ENCODE results near the gene ADAMTS2. TPM values are rescaled to one million over a fixed set of nuclear protein-coding genes. Genes with fewer than 3 reads are reported as not detected.

Gene ADAMTS2
- total RNA-seq, 1 experiment from 2014 or later, result not detected

DNA sequence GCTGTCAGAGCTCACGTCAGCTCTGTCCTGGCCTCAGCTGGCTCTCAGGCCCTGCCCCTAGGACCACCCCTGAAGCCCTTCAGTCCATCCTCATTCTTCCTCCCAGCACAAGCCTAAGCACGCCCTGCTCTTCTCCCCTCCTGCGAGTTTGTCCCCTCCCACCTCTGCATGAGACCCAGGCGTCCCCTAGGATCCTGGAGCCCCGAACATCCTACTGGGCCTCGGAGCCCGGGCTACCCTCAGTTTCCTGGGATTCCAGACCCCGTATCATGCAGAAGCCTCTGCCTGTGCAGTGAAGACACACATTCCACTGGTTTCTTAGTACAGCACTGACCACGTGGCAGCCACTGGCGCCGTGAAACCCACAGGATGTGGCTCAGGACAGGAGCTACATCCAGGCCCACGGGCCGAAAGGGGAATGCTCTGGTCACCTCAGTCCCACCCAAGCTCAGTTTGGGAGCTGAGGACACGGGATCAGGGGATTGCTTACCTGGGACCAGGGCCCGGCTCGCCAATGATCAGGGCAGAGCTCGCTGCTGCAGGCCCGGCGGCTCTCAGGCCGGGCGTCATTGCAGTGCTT is 220.9 kb downstream of the ADAMTS2 start:
- H3F3A ChIP-seq (ENCODE audit: low read length, unreplicated experiment), result no peaks in the 10 kb centered on the region
- no peaks in the 10 kb centered on the region for H3K9me3 ChIP-seq (ENCODE audit: low read length)
- no peaks in the 10 kb centered on the region for H3K36me3 ChIP-seq (ENCODE audit: low read depth, low read length)
- DNase-seq (no peak), ATAC-seq (no peak)
- ChIA-PET POLR2A (ENCODE audit: unreplicated experiment) (no interaction called here), CTCF (no interaction called here)
- H3K4me3 ChIP-seq (ENCODE audit: low read length), result no peak overlapping the region
- H3K79me2 ChIP-seq (ENCODE audit: low read length), result no peaks in the 10 kb centered on the region
- no peak overlapping the region for H3K4me2 ChIP-seq (ENCODE audit: low read length)
- no TSS peak for BruUV-seq (replicated peaks)
- no peak overlapping the region for H2AFZ ChIP-seq (ENCODE audit: low read length)
- H4K20me1 ChIP-seq (ENCODE audit: low read length), result no peaks in the 10 kb centered on the region
- TF ChIP-seq EZH2phosphoT487 (IDR thresholded peaks at IDR 0.05; ENCODE audit: borderline replicate concordance, low read length) (no peak), EZH2 (IDR thresholded peaks at IDR 0.05; ENCODE audit: low read length, unreplicated experiment) (no peak)
- TF ChIP-seq, protein P1, sequence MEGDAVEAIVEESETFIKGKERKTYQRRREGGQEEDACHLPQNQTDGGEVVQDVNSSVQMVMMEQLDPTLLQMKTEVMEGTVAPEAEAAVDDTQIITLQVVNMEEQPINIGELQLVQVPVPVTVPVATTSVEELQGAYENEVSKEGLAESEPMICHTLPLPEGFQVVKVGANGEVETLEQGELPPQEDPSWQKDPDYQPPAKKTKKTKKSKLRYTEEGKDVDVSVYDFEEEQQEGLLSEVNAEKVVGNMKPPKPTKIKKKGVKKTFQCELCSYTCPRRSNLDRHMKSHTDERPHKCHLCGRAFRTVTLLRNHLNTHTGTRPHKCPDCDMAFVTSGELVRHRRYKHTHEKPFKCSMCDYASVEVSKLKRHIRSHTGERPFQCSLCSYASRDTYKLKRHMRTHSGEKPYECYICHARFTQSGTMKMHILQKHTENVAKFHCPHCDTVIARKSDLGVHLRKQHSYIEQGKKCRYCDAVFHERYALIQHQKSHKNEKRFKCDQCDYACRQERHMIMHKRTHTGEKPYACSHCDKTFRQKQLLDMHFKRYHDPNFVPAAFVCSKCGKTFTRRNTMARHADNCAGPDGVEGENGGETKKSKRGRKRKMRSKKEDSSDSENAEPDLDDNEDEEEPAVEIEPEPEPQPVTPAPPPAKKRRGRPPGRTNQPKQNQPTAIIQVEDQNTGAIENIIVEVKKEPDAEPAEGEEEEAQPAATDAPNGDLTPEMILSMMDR (conservative IDR thresholded peaks at IDR 0.05; ENCODE audit: low read depth, low read length), result no peak
- no peaks in the 10 kb centered on the region for H3K27me3 ChIP-seq (ENCODE audit: low read length)
- no peak overlapping the region for H3K27ac ChIP-seq (ENCODE audit: low read length)
- no peaks in the 10 kb centered on the region for H3K4me1 ChIP-seq (ENCODE audit: insufficient read depth, low read length)
- H3K9me2 ChIP-seq (replicated peaks; ENCODE audit: low read length), result no peaks in the 10 kb centered on the region
- intact Hi-C loops (cut with micrococcal nuclease), result no loop called here
- H3K9ac ChIP-seq (ENCODE audit: low read length), result no peak overlapping the region

DNA sequence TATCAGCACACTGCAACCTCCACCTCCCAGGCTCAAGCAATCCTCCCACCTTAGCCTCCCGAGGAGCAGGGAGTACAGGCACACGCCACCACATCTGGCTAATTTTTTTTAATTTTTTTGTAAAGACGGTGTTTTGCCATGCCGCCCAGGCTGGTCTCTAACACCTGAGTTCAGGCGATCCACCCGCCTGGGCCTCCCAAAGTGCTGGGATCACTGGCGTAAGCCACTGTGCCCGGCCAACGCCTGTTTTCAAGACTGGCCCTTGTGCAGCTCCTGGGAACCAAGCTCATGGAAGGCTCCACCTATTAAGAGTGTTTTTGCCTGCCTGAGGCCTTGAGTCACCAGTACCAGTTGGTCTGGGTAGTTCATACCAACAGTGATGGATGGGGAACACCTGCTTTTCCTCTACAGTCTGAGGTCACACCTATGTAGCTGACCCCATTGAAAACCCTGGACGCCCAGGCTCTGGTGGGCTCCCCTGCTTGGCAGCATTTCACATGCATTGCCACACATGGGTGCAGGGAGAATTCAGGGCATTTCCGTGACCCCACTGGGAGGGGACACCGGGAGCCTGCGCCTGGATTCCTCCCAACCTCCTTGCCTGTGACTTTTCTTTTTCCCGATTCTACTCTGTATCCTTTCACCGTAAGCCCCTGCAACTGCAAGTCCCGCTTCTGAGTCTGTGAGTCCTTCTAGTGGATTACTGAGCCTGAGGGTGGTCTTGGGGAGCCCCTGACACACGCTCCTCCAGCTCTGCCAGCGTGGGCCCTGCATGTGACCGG is 221.6 kb downstream of the ADAMTS2 start:
- Histone ChIP-seq H3K4me2 (ENCODE audit: low read length) (no peak overlapping the region), H3K9ac (ENCODE audit: low read length) (no peak overlapping the region), H3K9me3 (ENCODE audit: low read length) (no peaks in the 10 kb centered on the region), H2AFZ (ENCODE audit: low read length) (no peak overlapping the region), H3K79me2 (ENCODE audit: low read length) (no peaks in the 10 kb centered on the region), H3K27ac (ENCODE audit: low read length) (no peak overlapping the region), H3K4me1 (ENCODE audit: insufficient read depth, low read length) (no peaks in the 10 kb centered on the region), H3K36me3 (ENCODE audit: low read depth, low read length) (no peaks in the 10 kb centered on the region), H3K9me2 (replicated peaks; ENCODE audit: low read length) (no peaks in the 10 kb centered on the region), H3K4me3 (ENCODE audit: low read length) (no peak overlapping the region), H3F3A (ENCODE audit: low read length, unreplicated experiment) (no peaks in the 10 kb centered on the region), H4K20me1 (ENCODE audit: low read length) (no peaks in the 10 kb centered on the region), H3K27me3 (ENCODE audit: low read length) (no peaks in the 10 kb centered on the region)
- intact Hi-C loops (cut with micrococcal nuclease), result no loop called here
- no TSS peak for BruUV-seq (replicated peaks)
- ATAC-seq, result no peak
- TF ChIP-seq EZH2 (IDR thresholded peaks at IDR 0.05; ENCODE audit: low read length, unreplicated experiment) (no peak), EZH2phosphoT487 (IDR thresholded peaks at IDR 0.05; ENCODE audit: borderline replicate concordance, low read length) (no peak)
- POLR2A ChIA-PET (ENCODE audit: unreplicated experiment), result no interaction called here
- CTCF ChIA-PET, result no interaction called here
- no peak for DNase-seq

DNA sequence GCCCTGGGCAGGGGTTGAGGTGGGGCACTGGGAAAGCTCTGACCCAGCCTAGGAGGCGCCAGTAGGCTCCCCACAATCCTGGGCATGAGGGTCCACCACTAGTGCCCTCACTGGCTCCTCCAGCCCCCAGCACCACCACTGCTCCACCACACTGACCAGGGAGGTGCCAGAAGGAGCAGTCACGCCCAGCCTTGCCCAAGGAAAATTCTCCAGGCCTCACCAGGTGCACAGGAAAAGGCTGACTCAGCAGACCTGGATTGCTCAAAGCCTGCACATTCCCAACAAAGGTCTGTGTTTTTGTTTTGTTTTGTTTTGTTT is 222.2 kb downstream of the ADAMTS2 start:
- H3K79me2 ChIP-seq (ENCODE audit: low read length), result no peaks in the 10 kb centered on the region
- H3K9me2 ChIP-seq (replicated peaks; ENCODE audit: low read length), result no peaks in the 10 kb centered on the region
- H3F3A ChIP-seq (ENCODE audit: low read length, unreplicated experiment), result no peaks in the 10 kb centered on the region
- CTCF ChIA-PET, result no interaction called here
- H3K27ac ChIP-seq (ENCODE audit: low read length), result no peak overlapping the region
- no peak overlapping the region for H3K4me2 ChIP-seq (ENCODE audit: low read length)
- H3K9ac ChIP-seq (ENCODE audit: low read length), result no peak overlapping the region
- intact Hi-C loops (cut with micrococcal nuclease), result no loop called here
- H3K27me3 ChIP-seq (ENCODE audit: low read length), result no peaks in the 10 kb centered on the region
- H4K20me1 ChIP-seq (ENCODE audit: low read length), result no peaks in the 10 kb centered on the region
- POLR2A ChIA-PET (ENCODE audit: unreplicated experiment), result no interaction called here
- TF ChIP-seq EZH2 (IDR thresholded peaks at IDR 0.05; ENCODE audit: low read length, unreplicated experiment), result no peak
- TF ChIP-seq, protein P1 (conservative IDR thresholded peaks at IDR 0.05; ENCODE audit: low read depth, low read length), result no peak
- TF ChIP-seq EZH2phosphoT487 (IDR thresholded peaks at IDR 0.05; ENCODE audit: borderline replicate concordance, low read length), result no peak
- H3K4me1 ChIP-seq (ENCODE audit: insufficient read depth, low read length), result no peaks in the 10 kb centered on the region
- DNase-seq (no peak), ATAC-seq (no peak)
- no peaks in the 10 kb centered on the region for H3K36me3 ChIP-seq (ENCODE audit: low read depth, low read length)
- H2AFZ ChIP-seq (ENCODE audit: low read length), result no peak overlapping the region
- BruUV-seq (replicated peaks), result no TSS peak
- H3K9me3 ChIP-seq (ENCODE audit: low read length), result no peaks in the 10 kb centered on the region
- H3K4me3 ChIP-seq (ENCODE audit: low read length), result no peak overlapping the region
